NCI-H187 (cell line): ENCODE measurements around the gene UBE3B.

ENCODE experiments used
- DNase-seq, 2 experiments: peaks; one replicate each; lab custom pipeline; 2025; lab: John Stamatoyannopoulos, UW

UBE3B gene

DNA sequence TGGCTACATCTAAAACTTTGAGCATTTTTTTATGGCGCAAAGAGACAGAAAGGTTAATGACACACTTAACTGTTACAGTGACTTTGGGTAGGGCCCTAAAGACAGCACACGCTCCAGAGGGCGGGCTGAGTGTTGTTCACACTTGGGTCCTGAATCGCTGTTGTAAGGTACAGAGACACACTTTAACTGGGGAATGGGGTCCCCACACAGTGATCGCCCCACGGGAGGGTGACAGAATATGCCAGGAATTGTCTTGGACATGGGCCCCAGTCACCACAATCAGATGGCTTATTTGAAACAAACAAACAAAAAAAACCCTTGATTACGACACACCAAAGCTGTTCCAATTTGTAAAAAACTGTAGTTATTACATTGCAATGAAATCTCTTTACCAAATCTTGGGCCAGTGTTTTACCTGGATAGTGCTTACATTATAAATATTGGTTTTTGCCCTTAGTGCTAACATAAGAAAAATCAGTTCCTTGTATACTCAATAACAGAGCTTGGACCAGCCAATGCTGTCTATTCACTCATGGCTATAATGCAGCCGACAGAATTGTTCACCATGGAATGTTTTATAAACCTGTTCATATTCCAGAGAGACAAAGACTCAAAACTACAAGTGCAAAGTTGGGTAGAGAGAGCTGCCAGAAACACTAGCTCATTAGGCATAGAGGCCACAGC, 28.6 kb upstream of the UBE3B start:
- no peak for DNase-seq

DNA sequence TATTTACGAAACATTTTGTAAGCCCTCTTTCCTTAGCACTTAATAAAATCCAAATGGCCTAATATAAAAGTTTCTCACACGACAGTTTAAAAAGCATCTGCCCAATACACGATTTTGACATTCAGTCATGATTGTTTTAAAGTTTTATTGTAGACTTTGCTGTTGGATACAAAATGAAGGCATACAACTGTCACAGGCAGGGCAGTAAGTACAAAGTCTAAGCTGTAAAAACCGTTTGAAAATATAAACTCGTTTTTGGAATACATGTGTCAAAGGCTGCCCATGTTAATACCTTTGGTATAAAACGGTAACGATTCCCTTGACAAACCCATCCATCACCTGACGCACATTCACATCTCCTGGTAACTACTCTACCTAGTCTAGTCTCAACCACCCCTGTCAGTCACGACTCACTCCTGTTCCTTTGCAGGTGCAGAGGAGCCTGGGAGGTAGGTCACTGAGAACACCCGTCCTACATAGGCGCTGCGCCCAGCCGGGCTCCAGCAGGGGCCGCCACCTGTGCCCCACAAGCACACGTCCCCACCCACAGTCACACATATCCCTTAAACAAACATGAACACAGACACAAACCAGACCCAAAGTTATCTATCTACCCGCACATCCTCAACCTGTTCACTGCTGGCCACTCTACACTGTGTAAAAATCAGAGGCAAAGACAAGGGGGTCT, 27.4 kb upstream of the UBE3B start:
- no peak for DNase-seq

DNA sequence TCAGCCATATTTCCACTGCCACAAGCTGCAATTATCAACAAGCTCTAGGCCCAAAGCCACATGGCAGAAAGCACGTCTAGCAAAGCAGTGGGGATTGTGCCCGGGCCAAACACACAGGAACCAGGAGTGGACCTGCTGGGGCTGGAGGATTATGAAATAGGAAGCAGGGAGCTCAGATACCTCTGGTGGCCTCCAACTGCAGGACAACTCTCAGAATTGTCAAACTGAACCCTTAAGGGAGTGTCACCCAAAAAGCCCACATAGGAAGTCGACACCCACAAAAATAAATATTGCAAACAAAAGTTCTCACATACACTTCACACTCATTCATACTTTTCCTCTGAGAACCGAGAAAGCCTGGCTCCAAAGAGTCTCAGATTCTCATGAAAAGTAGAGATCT, 26.5 kb upstream of the UBE3B start:
- no peak for DNase-seq

DNA sequence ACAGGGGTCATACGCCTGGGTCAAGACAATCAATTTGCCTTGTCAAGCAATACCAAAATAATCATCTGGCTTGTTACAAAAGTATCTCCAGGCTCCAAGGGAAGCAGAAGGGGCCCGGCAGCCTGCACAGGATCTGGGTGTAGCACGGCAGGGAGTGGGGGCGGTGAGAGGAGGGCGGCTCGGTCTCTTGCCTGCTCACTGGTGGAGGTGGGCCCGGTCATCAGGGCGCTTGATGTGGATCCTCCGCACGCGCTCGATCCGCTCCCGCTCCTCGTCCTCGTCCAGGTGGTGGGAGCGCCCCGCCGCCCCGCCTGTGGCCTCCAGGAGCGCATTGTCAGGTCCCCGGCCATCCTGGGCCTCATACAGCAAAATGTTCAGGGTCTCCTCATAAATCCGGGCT, 26.0 kb upstream of the UBE3B start:
- DNase-seq = no peak

DNA sequence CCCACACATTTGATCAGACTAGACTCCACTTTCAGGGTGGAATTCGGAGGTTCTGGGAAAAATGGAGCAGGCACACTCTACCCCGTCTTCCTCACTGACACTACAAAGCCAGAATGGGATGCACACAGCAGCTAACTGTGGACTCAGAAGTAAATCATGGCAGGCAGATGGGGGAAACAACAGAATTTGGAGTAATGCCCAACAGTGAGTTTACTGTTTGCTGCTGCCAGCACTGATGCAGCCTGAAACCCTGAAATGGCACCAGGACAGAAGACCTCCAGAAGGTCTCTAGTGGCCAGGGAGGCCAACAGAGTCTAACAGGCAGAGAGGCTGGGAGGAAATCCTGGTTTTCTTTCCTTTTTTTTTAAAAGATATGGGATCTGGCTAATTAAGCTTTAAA, 24.9 kb upstream of the UBE3B start:
- no peak for DNase-seq

DNA sequence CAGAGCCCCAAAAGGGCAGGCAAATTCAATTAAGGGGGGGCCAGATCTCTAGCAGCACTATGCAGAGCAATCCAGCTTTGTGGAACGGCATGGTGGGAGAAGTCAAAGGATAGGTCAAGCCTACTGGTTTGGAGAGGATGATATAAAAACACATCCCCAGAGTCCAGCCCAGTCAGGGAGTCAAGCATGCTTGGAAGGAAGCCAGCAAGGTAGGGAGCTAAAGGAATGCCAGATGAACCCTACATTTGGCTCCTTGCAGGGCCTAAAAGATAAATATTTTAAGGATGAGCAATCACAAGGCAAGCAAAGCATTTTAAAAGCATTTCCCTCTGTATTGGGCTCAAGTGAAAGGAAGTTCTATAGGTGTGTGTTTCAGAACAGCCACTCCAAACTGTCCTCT, 21.7 kb upstream of the UBE3B start:
- DNase-seq = no peak

- DNase-seq = no peak
Observed at GRCh38 chr12:109458086-109458485, 19.3 kb upstream of the UBE3B start.

DNA sequence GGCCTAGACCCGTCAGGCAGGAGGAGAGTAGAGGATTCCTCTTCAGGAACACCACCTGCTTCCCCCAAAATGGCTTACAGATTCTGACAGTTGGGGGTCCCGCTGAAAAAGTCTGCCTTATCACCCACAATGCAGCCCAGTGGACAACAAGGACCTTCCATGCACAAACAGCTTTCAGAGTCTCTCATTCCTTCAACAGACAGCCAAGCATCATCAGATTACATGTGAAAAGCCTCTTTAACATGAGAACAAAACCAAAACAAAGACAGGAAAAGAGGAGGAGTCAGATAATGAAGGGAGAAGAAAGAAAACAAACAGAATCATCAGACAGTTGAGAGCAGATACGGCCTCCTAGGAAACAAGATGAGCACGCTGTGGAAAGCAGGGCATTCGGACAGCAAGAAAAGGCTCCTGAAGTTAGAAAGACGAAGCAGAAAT, 18.6 kb upstream of the UBE3B start:
- no peak for DNase-seq

GRCh38 chr12:109459247-109459646, 18.2 kb upstream of the UBE3B start:
- no peak for DNase-seq

GRCh38 chr12:109460538-109460937, 16.9 kb upstream of the UBE3B start:
- no peak for DNase-seq

DNA sequence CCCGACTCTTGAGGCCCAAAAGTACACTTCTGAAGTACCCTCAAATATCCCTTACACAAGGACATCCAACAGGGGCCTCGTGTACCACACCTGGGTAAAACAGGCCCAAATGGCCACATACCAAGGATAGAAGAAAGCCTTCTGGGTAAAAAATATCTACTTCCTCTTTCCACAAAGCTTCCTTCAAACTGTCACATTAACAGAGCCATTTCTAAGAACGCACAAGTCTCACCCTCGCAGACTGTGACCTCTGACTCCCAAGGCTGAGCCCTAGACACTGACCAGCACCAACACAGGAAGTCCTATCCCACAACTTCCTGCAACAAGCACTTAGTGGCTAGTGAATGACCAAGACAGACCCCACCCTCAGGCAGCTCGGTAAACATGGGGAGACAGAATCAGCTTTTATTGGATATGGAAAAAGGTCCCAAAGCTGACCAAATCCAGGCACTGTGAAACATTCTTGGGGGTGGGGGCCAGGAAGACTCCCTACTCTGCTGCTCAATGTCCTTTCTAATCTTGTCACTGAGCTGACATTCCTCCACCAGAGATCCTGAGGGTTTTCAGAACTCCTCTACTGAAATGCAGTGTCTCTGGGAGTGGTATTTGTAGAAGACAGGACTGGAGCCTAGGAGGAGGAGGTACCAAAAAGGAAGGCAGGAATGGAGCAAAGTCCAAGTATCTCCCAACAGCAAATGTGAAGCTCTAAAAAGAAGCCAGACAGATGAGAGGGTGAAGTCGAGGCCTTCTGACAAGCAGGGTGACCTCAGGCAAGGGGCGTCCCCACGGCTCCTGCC, 16.2 kb upstream of the UBE3B start:
- no peak for DNase-seq

- DNase-seq = no peak
Observed at GRCh38 chr12:109461846-109462756, 15.3 kb upstream of the UBE3B start.

DNA sequence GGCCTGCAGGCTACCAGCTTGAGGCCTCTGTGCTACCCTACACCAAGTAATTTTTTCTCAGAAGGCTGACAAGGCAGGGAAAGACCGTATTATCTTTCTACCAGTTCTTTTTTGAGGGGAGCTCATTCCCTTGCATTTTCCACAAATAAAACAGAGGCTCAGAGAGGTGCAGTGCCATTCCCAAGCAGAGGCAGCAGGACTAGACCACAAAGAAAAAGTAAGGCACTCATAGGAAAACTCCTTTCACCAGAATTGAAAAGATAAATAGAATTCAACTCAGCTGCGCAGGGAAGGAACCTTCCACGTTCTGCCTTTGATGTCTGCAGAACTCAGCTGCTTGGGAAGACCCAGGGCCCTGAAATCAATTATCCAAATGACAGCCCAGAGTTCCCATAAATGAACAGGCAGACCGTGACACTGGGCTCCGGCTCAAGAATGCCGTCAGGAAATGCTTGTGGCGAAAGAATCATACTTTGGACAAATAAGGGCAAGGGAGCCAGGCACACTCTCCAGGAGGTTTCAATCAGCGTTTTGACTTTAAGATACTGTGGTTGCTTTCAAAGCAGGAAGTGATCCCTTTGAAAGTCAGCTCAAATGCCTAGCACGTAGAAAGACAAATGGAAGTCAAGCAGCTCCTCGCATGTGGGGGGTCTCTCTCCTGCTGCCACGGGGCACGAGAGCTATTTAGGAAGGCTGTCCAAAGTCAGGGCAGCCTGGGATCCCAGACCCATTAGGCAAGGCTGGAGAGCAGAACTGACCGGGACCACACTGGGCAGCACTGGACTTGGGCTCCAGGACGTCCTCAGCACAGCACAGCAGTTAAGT, 14.4 kb upstream of the UBE3B start:
- no peak for DNase-seq

DNA sequence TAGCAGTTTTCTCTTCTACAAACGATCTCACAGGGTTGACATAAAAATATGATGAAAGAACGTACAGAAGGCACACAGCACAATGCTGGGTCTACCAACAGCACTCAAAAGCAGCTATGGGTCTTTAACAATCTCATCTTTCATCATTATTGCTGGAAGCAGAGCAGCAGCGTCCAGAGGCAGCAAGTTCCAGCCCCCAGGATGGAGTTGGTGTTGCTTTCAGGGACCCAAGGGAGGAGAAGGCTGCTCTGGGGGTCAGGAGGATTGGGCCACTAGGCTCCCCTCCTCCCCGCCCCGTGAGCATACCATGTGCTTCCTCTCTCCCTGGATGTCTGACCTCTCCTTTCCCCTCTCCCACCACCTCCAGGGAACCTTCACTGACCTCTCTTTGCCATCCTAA, 13.7 kb upstream of the UBE3B start:
- DNase-seq = no peak

DNA sequence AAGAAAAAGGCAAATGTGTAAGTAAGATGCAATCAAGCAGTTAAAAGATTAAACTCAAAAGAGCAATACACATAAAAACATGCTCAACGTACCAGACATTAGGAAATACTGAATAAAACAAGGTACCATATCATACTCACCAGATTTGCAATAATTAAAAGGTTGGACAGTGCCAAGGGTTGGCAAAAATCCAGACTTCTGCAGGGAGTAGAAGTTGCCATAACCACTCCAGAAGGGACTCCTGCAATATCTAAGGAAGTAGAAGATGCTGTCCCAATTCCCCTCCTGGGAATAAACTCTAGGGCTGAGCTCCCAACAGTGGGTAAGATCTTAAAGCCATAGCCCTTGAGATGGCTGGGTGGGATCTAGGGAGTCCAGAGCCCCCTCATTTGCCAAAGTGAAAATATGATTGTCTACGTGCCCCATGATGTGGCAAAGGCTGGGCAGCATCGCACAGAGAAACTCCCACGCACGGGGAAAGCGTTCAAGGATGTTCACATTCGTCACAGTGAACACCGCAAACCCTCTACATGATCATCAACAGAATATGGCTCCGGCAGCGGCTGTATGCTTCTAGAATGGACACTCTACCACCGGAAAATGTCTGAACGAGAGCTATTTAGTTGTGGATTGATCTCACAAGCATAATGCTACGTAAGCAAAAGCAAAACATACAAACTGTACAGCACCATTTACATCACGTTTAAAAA, 12.6 kb upstream of the UBE3B start:
- DNase-seq = no peak

- DNase-seq = no peak
Observed at GRCh38 chr12:109466305-109466704, 11.1 kb upstream of the UBE3B start.

- DNase-seq = no peak
Observed at GRCh38 chr12:109466821-109467220, 10.6 kb upstream of the UBE3B start.

GRCh38 chr12:109467978-109468676, 9.3 kb upstream of the UBE3B start:
- DNase-seq = no peak

DNA sequence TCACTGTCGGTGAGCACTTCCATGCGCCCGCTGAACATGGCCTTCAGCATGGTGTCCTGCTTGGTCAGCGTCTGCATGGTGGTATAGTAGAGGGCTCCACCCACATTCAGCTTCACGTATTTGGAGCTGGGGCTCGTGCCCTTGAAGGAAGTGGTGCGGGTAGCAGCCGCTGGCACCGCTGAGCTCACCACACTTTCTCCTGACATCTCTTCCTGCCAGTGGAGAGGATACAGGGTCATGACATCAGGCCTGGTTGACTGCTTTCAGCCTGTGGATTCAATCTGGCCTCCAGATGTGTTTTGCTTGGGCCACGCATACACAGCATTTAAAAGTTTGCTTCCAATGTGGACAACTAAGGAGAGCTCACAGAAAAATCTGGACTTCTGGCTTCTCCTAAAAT, 7.9 kb upstream of the UBE3B start:
- no peak for DNase-seq

DNA sequence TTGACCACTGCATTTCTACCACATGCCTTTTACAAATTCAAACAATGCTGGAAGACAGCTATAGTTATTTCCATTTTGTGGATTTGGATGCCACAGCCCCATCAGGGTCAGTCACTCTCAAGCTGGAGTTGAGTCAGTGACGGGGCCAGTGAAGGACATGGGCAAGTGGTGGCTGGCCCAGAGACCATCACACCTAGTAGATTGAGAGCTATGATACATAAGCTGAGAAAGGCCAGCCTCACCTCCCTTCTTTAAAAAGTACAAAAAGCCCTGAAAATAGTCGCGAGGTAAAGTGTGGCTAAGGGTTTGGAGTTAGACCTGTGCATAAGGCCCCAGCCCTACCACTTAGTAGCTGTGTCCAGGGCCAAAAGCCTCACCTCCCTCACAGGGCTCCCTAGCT, 4.4 kb upstream of the UBE3B start:
- DNase-seq = no peak
